Kidney epithelial cell (primary cell): ENCODE measurements around the gene KIF1B. TPM values are rescaled to one million over a fixed set of nuclear protein-coding genes. Genes with fewer than 3 reads are reported as not detected.
"Not testable (repeated sequence)": the region's sequence is repeated elsewhere in the genome, so short reads cannot be mapped to it uniquely, and the experiment has no call there.

ENCODE experiments used
- DNase-seq: peaks from one replicate; pipeline ENCODE4 v3.0.0-alpha.2; 2010; ENCODE audit warnings: low read depth
- H3K27me3 ChIP-seq: 2 replicates; pipeline ENCODE4 v1.6.0; 2011; ENCODE audit warnings: low read length; ENCODE audit not compliant: control insufficient read depth, insufficient read depth
- H3K36me3 ChIP-seq: 2 replicates; pipeline ENCODE4 v1.5.1; 2011; ENCODE audit warnings: low read length; ENCODE audit not compliant: control insufficient read depth, insufficient read depth
- H3K4me3 ChIP-seq: 2 replicates; pipeline ENCODE4 v1.5.1; 2011; ENCODE audit warnings: low read depth, mild to moderate bottlenecking, control low read depth, low read length
- total RNA-seq: library from RNA; depleted of rRNA; stranded (reverse); fragments of >200 nt; gene quantifications from 2 replicates; pipeline ENCODE4 v1.2.3, GENCODE V29; 2015
- TF ChIP-seq, protein P1 (sequence below): IDR thresholded peaks from 2 replicates; pipeline ENCODE4 v1.5.1; 2011; ENCODE audit warnings: mild to moderate bottlenecking, moderate library complexity, low read length, control low read depth, inconsistent platforms; ENCODE audit not compliant: insufficient read depth, poor library complexity, severe bottlenecking

KIF1B gene
- total RNA-seq, 1 donor from 2014 or later = 33.9 TPM

GRCh38 chr1:10377365-10378029 is 167.1 kb downstream of the KIF1B start:
- TF ChIP-seq, protein P1, sequence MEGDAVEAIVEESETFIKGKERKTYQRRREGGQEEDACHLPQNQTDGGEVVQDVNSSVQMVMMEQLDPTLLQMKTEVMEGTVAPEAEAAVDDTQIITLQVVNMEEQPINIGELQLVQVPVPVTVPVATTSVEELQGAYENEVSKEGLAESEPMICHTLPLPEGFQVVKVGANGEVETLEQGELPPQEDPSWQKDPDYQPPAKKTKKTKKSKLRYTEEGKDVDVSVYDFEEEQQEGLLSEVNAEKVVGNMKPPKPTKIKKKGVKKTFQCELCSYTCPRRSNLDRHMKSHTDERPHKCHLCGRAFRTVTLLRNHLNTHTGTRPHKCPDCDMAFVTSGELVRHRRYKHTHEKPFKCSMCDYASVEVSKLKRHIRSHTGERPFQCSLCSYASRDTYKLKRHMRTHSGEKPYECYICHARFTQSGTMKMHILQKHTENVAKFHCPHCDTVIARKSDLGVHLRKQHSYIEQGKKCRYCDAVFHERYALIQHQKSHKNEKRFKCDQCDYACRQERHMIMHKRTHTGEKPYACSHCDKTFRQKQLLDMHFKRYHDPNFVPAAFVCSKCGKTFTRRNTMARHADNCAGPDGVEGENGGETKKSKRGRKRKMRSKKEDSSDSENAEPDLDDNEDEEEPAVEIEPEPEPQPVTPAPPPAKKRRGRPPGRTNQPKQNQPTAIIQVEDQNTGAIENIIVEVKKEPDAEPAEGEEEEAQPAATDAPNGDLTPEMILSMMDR = peak; percentile 59
- H3K27me3 ChIP-seq, H3K36me3 ChIP-seq, H3K4me3 ChIP-seq, DNase-seq: not testable (repeated sequence)

- no peak overlapping the region for H3K4me3 ChIP-seq
- no peaks in the 10 kb centered on the region for H3K27me3 ChIP-seq
- DNase-seq = no peak
- H3K36me3 ChIP-seq = peaks cover 1% of the 10 kb centered on the region
- TF ChIP-seq, protein P1 = no peak
These were observed 167.9 kb downstream of the KIF1B start for GRCh38 chr1:10378081-10378841.

- DNase-seq = no peak
- Histone ChIP-seq H3K27me3 (no peaks in the 10 kb centered on the region), H3K4me3 (no peak overlapping the region), H3K36me3 (peaks cover 1% of the 10 kb centered on the region)
- TF ChIP-seq, protein P1 = no peak
These were observed 168.8 kb downstream of the KIF1B start for GRCh38 chr1:10379101-10379620.

DNA sequence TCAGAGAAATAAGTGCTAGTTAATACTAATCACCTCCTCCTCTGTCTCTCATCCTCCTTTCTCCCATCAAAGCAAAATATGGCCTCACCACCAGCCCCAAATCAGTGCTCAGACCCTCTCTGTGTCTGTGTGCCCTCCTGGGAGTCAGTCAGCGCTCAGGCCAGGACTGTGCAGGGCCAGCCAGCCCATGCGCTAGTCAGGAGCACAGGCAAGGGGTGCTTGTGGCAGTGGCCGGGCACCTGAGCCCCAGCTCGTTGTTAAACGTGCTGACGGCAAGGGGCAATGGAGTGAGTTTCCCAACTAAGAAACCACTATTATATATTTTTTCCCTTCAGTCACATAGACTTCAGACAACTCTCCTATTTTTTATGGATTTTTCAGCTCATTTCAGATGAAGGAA is 169.3 kb downstream of the KIF1B start:
- DNase-seq = no peak
- Histone ChIP-seq H3K27me3 (no peaks in the 10 kb centered on the region), H3K36me3 (no peaks in the 10 kb centered on the region), H3K4me3 (no peak overlapping the region)
- TF ChIP-seq, protein P1 = no peak

- no peaks in the 10 kb centered on the region for H3K36me3 ChIP-seq
- no peaks in the 10 kb centered on the region for H3K27me3 ChIP-seq
- TF ChIP-seq, protein P1 = no peak
- DNase-seq = peak; percentile 55
- H3K4me3 ChIP-seq = no peak overlapping the region
These were observed 170.4 kb downstream of the KIF1B start for GRCh38 chr1:10380594-10381275.
